ENCODE results near the gene RBMXL3.
"Not testable (repeated sequence)": the region's sequence is repeated elsewhere in the genome, so short reads cannot be mapped to it uniquely, and the experiment has no call there.

RBMXL3 gene

DNA sequence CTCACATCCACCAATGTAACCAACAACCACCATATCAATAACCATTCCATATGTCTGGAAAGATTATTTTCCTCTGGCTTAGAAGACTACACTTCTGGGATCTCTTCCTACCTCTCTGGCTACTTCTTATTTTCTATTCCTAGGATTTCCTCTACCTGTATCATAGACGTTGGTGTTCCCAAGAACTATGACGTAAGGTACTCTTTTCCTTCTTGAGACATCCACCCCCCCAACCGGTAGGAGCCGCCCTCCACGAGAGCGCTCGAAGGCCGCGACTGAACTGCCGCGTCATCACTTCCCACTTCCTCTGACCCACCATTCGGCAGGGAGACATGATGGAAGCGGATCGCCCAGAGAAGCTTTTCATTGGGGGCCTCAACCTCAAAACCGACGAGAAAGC, at the start of gene RBMXL3:
Gene RBMXL3, plus strand, starts transcription at position 301 of the 400 bp plus-strand sequence. Its CDS starts 32 bp downstream, at position 333.
- DNase-seq (ENCODE audit: low spot score) = no peak

DNA sequence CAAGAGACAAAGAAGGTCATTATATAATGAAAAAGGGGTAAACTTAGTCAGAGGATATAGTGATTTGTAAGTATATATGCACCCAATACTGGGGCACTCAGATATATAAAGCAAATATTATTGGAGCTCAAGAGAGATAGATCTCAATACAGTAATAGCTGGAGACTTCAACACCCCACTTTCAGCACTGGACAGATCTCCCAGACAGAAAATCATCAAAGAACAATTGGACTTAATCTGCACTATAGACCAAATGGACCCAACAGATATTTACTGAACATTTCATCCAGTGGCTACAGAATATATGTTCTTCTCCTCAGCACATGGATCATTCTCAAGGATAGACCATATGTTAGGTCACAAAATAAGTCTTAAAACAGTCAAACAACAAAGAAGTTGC, 47.2 kb upstream of the RBMXL3 start:
- DNase-seq (ENCODE audit: low spot score) = no peak

DNA sequence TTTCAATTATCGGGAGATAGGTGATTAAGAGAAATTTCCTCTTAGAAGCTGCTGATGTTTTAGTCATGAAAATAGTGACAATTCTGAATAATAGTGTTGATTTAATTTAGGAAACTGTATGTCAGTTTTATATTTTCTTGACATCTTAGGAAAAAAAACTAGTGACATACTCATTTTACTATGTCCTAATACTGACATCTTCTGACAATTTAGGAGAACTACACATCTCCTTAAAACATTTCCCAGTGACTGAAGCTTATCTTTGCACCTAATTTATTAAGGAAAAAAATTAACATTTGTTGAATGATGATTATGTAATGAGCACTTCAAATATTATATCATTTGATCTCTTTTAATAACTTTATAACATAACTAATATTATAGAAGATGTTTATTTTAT, 42.0 kb upstream of the RBMXL3 start:
- DNase-seq (ENCODE audit: low spot score) = no peak

DNA sequence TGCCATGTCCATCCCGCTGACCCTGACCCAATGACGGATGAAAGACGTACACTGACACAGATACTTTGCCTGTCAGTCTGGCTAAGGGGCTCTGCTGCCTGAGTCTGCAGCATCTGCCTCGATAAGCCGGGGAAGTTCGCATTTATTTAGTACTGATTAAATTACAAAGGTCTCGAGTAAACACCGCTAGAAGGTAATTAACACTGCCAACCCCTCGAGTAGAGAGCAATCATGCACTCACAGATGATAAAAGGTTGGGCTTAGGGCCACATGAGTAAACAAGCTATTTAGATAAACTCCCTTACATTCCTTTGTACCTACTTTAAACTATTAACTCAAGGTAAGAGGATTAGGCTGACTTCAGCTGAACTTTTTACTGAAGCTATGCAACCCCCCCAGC, 16.0 kb upstream of the RBMXL3 start:
- no peak for DNase-seq (ENCODE audit: low spot score)

DNA sequence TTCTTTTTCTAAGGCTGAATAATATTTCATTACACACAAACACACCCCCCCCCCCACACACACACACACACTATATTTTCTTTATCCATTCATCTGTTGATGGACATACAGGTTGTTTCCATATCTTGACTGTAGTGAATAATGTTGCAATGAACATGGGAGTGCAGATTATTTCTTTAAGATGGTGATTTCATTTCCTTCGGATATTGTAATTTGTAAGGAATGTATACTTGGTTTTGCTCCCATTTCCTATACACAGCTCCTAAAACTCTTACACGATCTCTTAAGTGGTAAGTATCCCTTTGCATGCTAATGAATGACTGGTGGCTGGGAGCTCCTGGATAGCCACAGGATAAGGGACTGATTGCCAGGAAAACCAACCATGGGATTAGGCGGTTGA, 14.7 kb upstream of the RBMXL3 start:
- DNase-seq (ENCODE audit: low spot score) = no peak

DNA sequence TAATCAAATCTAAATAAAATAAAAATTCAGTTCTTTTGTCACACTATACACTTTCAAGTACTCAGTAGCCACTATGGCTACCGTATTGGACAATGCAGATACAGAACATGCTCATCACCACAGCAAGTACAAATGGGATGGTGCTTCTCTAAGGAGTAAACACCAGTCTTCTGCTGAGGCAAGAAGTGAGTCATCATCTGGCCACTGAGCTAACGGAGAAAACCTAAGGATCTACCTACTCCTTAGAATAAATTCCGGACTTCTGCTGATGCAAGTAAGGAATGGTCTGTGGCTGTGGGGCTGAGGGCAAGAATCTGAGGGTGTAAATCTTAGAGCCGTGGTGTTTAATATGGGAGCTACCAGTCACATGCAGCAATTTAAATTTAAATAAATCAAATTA, 11.3 kb upstream of the RBMXL3 start:
- DNase-seq (ENCODE audit: low spot score) = no peak

DNA sequence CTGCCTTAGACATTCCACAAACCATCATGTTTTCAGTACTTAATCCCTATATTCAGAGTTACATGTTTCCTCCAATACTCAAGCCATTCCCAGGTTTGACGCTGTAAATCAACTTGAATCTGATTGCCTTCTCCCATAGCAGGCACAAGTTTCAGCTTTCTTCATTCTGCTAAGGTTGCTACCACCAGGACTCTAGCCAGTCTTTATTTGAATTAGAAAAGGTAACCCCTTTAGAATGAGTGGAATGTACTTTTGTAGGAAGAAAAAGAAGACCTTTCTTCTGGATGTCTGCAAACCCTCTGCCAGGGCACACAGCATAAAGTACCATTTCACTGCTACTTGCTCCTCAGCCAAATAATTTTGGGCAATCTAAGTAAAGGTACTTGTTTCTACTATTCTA, 10.7 kb upstream of the RBMXL3 start:
- no peak for DNase-seq (ENCODE audit: low spot score)

DNA sequence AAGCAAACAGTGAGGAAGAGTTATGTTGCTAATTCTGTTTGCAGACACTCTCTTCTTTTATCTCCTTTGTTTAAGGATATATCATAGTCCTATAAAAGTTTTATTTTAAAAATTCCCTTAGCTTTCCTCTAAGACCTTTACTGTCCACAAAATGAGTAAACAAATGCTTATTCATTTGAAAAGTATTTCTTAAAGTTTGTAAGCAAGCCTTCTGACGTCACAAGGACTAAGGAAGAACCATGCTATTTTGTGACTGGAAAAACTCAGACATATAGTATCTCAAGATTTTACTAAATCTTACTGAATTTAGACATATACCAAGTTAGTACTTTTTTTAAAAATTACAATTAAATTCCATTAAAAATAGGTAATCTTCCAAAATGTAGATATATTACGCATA, 5.2 kb upstream of the RBMXL3 start:
- DNase-seq (ENCODE audit: low spot score) = no peak

DNA sequence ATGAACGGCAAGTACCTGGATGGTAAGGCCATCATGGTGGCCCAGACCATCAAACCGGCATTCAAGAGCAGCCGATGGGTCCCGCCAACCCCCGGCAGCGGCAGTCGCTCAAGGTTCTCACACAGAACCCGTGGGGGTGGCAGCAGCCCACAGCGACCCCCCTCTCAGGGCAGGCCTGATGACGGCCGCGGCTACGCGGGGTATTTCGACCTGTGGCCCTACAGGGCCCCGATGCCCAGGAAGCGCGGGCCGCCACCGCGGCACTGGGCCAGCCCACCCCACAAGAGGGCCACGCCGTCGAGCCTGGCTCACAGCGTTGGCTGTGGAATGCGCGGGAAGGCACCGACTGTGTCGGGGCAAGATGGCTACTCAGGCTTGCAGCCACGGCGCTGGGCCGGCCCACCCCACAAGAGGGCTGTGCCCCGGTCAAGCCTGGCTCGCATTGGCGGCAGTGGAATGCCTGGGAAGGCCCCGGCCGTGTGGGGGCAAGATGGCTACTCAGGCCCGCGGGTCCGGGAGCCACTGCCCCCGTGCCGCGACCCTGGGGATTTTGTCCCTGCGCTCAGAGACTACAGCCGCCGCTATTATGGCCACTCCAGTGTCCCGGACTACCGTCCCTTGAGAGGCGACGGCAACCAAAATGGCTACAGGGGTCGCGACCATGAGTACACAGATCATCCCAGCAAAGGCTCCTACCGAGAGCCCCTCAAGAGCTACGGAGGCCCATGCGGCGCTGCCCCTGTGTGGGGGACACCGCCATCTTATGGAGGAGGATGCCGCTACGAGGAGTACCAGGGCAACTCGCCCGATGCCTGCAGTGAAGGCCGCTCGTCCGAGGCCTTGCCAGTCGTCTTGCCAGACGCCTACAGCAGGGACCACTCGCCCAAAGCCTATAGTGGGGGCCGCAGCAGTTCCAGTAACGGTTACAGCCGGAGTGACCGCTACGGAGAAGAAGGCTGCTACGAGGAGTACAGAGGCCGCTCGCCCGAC, 731 bp downstream of the RBMXL3 start:
- no peak for DNase-seq (ENCODE audit: low spot score)

DNA sequence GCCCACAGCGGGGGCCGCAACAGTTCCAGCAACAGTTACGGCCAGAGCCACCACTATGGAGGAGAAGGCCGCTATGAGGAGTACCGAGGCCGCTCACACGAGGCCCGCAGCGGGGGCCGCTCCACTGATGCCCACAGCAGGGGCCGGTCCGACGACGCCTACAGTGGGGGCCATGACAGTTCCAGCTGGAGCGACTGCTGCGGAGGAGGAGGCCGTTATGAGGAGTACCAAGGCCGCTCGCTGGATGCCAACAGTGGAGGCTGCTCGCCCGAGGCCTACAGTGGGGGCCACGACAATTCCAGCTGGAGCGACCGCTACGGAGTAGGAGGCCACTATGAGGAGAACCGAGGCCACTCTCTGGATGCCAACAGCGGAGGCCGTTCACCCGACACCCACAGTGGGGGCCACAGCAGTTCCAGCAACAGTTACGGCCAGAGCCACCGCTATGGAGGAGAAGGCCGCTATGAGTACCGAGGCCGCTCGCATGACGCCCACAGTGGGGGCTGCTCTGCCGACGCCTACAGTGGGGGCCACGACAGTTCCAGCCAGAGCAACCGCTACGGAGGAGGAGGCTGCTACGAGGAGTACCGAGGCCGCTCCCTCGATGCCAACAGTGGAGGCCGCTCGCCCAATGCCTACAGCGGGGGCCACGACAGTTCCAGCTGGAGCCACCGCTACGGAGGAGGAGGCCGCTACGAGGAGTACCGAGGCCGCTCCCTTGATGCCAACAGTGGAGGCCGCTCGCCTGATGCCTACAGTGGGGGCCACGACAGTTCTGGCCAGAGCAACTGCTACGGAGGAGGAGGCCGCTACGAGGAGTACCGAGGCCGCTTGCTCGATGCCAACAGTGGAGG, 1.7 kb downstream of the RBMXL3 start:
- DNase-seq (ENCODE audit: low spot score) = no peak

DNA sequence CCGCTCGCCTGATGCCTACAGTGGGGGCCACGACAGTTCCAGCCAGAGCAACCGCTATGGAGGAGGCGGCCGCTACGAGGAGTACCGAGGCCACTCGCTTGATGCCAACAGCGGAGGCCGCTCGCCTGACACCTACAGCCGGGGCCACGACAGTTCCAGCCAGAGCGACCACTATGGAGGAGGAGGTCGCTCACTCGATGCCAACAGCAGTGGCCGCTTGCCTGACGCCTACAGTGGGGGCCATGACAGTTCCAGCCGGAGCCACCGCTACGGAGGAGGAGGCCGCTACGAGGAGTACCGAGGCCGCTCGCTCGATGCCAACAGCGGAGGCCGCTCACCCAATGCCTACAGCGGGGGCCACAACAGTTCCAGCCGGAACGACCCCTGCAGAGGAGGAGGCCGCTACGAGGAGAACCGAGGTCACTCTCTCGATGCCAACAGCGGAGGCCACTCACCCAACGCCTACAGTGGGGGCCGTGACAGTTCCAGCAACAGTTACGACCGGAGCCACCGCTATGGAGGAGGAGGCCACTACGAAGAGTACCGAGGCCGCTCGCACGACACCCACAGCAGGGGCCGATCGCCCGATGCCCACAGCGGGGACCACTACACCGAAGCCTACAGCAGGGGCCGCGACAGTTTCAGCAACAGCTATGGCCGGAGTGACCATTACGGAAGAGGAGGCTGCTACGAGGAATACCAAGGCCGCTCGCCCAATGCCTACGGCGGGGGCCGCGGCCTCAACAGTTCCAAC, 2.5 kb downstream of the RBMXL3 start:
- no peak for DNase-seq (ENCODE audit: low spot score)

DNA sequence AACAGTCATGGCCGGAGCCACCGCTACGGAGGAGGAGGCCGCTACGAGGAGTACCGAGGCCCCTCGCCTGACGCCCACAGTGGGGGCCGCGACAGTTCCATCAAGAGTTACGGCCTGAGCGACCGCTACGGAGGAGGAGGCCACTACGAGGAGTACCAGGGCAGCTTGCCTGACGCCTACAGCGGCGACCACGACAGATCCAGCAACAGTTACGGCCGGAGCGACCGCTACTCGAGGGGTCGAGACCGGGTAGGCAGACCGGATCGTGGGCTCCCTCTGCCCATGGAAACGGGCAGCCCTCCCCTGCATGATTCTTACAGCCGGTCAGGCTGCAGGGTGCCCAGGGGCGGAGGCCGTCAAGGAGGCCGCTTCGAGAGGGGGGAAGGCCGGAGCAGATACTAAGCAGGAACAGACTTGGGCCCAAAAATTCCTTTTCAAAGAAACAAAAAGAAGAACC, 3.1 kb downstream of the RBMXL3 start:
- DNase-seq (ENCODE audit: low spot score) = no peak

DNA sequence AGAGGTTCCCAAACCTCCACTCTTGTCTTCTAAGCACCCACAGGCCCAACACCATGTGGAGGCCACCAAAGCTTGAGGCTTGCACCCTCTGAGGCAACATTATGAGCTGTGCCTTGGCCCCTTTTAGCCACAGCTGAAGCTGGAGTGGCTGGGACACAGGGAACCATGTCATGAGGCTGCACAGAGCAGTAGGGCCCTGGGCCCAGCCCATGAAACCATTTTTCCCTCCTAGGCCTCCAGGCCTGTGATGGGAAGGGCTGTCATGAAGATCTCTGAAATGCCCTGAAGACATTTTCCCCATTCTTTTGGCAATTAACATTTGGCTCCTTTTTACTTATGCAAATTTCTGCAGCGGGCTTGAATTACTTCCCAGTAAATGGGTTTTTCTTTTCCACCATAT, 14.8 kb downstream of the RBMXL3 start:
- DNase-seq (ENCODE audit: low spot score) = no peak

DNA sequence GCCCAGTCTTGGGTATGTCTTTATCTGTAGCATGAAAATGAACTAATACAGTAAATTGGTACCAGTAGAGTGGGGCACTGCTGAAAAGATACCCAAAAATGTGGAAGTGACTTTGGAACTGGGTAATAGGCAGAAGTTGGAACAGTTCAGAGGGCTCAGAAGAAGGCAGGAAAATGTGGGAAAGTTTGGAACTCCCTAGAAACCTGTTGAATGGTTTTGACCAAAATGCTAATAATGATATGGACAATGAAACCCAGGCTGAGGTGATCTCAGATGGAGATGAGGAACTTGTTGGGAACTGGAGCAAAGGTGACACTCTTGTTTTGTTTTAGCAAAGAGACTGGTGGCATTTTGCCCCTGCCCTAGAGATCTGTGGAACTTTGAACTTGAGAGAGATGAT, 20.3 kb downstream of the RBMXL3 start:
- DNase-seq (ENCODE audit: low spot score) = not testable (repeated sequence)

DNA sequence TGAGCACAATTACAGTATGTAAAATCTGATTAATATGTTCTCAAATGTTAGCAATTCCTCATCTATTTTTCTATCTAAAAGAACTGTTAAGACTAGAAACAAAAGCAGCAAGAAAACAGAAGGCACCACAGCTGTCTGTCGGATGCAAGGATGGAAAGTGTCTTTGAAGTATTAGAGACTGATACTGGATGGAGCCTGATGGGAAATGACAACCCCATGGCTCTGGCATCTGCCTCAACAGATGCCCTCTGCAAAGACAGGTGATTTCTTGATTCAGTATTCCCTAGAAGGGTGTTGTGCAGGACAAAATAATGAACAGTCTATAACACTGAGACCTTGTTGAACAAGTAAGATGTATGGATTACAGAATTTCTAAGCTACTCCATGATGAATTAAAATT, 24.9 kb downstream of the RBMXL3 start:
- DNase-seq (ENCODE audit: low spot score) = no peak

DNA sequence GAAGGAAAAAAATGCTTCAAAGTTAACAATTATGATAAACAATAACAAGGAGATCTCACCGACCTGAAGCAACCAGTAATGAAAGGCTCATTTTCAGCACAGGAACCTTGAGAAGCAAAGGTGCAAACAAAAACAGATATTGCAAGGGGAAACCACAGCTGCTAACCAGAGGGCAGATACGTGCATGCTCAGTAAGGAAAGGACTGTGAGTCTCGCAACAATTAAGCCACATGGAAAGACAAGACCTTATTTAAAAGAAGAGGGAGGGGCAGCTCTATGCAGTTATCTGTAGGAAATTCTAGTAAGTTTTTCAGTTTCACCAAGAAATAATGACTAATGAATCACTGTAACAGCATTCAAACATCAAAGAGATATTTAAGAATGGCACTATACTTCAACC, 25.4 kb downstream of the RBMXL3 start:
- no peak for DNase-seq (ENCODE audit: low spot score)

DNA sequence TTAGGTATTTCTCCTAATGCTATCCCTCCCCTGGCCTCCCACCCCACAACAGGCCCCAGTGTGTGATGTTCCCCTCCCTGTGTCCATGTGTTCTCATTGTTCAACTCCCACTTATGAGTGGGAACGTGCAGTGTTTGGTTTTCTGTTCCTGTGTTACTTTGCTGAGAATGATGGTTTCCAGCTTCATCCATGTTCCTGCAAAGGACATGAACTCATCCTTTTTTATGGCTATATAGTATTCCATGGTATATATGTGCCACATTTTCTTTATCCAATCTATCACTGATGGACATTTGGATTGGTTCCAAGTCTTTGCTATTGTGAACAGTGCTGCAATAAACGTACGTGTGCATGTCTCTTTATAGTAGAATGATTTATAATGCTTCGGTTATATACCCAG, 28.1 kb downstream of the RBMXL3 start:
- DNase-seq (ENCODE audit: low spot score) = not testable (repeated sequence)

DNA sequence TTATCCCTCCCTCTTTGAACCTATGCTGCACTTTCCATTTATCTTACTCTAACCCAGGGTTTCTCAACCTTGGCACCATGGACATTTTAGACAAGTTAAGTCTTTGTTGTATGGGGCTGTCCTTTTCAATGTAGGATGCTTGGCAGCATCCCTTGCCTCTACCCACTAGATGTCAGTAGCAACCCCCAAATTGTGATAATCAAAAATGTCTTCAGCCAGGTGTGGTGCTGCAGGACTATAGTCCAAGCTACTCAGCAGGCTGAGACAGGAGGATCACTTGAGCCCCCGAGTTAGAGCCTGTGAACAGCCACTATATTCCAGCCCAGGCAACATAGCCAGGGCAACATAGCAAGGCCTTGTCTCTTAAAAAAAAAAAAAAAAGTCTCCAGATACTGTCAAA, 37.7 kb downstream of the RBMXL3 start:
- peak; percentile 6 for DNase-seq (ENCODE audit: low spot score)

DNA sequence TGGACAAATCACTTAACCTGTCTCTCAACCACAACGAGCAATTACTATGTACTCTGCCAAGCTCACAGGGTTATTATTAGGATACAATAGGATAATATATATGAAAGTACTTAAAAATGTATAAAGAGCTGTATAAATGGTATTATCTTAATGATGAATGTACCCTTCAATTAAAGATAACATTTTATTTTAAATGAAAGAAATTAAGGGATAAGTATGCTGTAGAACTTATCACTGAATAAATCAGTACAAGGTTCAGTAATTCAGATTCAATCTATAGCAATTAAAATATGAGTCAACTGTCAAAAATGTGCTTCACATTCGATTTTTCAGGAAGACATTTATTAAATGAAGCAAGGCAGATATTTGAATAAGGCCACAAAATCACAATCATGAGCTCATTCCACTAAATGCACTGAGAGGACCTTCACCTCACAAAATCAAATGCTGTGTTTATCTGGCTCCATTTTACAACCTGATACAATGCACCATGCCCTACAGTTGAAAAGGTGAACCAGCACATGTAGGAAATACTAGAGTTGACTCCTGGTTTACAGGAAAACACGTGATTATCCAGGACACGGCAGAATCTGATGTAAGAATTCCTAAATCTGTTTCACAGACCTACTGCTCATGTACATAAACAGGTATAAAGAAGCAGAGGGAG, 40.3 kb downstream of the RBMXL3 start:
- no peak for DNase-seq (ENCODE audit: low spot score)

DNA sequence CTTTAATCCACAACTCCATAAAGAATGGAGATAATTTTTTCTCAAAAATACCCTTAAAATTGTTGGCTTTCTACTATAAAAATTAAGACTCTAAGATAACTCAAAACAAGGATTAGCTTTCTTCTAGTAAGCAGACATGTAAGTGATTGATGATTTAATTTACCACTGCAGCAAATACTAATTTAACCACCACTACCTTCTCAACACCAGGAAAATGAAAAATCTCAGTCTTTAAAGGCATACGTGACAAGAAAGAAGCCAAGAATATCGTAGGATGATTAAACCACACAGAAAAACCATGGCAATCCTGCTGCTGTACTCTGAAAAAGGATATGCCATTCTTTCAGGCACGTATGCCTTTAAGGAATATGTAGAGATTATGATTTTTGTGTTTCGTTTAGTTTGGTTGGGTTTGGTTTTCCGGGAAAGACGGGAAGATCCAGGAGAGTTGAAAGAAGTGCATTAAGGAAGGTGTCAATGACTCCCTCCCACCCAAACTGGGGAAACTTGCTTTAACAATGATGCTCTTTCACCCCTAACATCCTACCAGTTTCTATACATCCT, 43.8 kb downstream of the RBMXL3 start:
- no peak for DNase-seq (ENCODE audit: low spot score)

Measured in iPS-NIHi11 (cell line).